Endothelial cell of umbilical vein (primary cell): ENCODE measurements around the gene IL1R1. TPM values are rescaled to one million over a fixed set of nuclear protein-coding genes. Genes with fewer than 3 reads are reported as not detected.

Experiments used
- BruUV-seq: library from RNA; stranded (reverse); fragments of 400-500 nt; replicated peaks from 2 replicates; lab custom pipeline; 2021; lab: Mats Ljungman, UMichigan
- CTCF ChIA-PET: fragments of 300-600, 350-600 bp; sonication (Branson Sonifier 250); formaldehyde crosslinking; loops from one replicate; lab custom pipeline; 2021; ENCODE audit warnings: antibody characterized with exemption, inconsistent platforms; lab: Charles Lee
- POLR2A ChIA-PET: fragments of 300-600, 350-600 bp; sonication (Branson Sonifier 250); formaldehyde crosslinking; loops from one replicate; lab custom pipeline; 2021; ENCODE audit warnings: antibody characterized with exemption, inconsistent platforms; lab: Charles Lee
- DNase-seq: peaks from one replicate; pipeline ENCODE4 v3.0.0-alpha.2; 2011; ENCODE audit warnings: low read depth, low spot score
- FAIRE-seq: peaks from 2 replicates; lab custom pipeline; 2011; peaks lifted over from hg19 to GRCh38; lab: Jason Lieb, UNC
- H2AFZ ChIP-seq: 2 replicates; pipeline ENCODE4 v1.6.0; 2012; ENCODE audit warnings: low read depth, low read length, control low read depth, inconsistent platforms
- H3K27ac ChIP-seq: 2 replicates; pipeline ENCODE4 v1.5.1; 2011; ENCODE audit warnings: low read depth, mild to moderate bottlenecking, control low read depth, low read length, moderate library complexity; ENCODE audit not compliant: insufficient read depth
- H3K27me3 ChIP-seq, 2 experiments: 2 replicates each; pipeline versions ENCODE4 v1.6.0 to v1.6.1; 2011; ENCODE audit warnings: low read length in 2 of 2, mixed read lengths in 1 of 2; ENCODE audit not compliant: control insufficient read depth in 2 of 2, insufficient read depth in 2 of 2
- H3K36me3 ChIP-seq, 2 experiments: 2 replicates in 1 of 2; 3 replicates in 1 of 2; pipeline ENCODE4 v1.5.1; 2011; ENCODE audit warnings: low read length in 2 of 2, mild to moderate bottlenecking in 1 of 2, moderate library complexity in 1 of 2; ENCODE audit not compliant: control insufficient read depth in 2 of 2, insufficient read depth in 2 of 2; ENCODE audit errors: extremely low read depth in 1 of 2
- H3K4me1 ChIP-seq: 3 replicates; pipeline ENCODE4 v1.5.1; 2011; ENCODE audit warnings: mild to moderate bottlenecking, low read length; ENCODE audit not compliant: control insufficient read depth, insufficient read depth; ENCODE audit errors: extremely low read depth
- H3K4me2 ChIP-seq: 2 replicates; pipeline ENCODE4 v1.6.1; 2011; ENCODE audit warnings: low read length, control low read depth, mixed read lengths; ENCODE audit not compliant: insufficient read depth
- H3K4me3 ChIP-seq, 3 experiments: fragments of 200-600 bp in 1 of 3; sonication (generic), shearing (Covaris generic) in 1 of 3; replicated peaks in 1 of 3; 2 replicates each; pipeline ENCODE4 v1.5.1; 2011 to 2016; ENCODE audit warnings: control low read depth in 3 of 3, low read length in 3 of 3, mild to moderate bottlenecking in 2 of 3, inconsistent platforms in 1 of 3, low read depth in 1 of 3, moderate library complexity in 1 of 3; ENCODE audit not compliant: insufficient read depth in 1 of 3
- H3K79me2 ChIP-seq: 2 replicates; pipeline ENCODE4 v1.6.0; 2012; ENCODE audit warnings: low read length, inconsistent platforms; ENCODE audit not compliant: control insufficient read depth, insufficient read depth
- H3K9ac ChIP-seq: replicated peaks from 2 replicates; pipeline ENCODE3; 2011; ENCODE audit warnings: low read length, control low read depth; ENCODE audit not compliant: insufficient read depth; ENCODE audit errors: extremely low read depth
- H3K9me1 ChIP-seq: replicated peaks from 3 replicates; pipeline ENCODE4 v1.6.0; 2011; ENCODE audit warnings: mild to moderate bottlenecking, low read length; ENCODE audit not compliant: control insufficient read depth, insufficient read depth; ENCODE audit errors: extremely low read depth
- H3K9me3 ChIP-seq: replicated peaks from 2 replicates; pipeline ENCODE4 v1.5.1; 2012; ENCODE audit warnings: low read length, inconsistent platforms; ENCODE audit not compliant: control insufficient read depth, insufficient read depth
- H4K20me1 ChIP-seq: replicated peaks from 2 replicates; pipeline ENCODE3; 2011; ENCODE audit warnings: mild to moderate bottlenecking, low read length; ENCODE audit not compliant: control insufficient read depth, insufficient read depth; ENCODE audit errors: extremely low read depth
- EZH2 ChIP-seq: IDR thresholded peaks from 2 replicates; pipeline ENCODE4 v1.6.1; 2012; ENCODE audit warnings: borderline replicate concordance, low read depth, mild to moderate bottlenecking, moderate library complexity, low read length, inconsistent platforms; ENCODE audit not compliant: severe bottlenecking
- FOS ChIP-seq: IDR thresholded peaks from 2 replicates; pipeline ENCODE4 v1.6.1; 2011; ENCODE audit warnings: mild to moderate bottlenecking, low read length, moderate library complexity, borderline replicate concordance; ENCODE audit not compliant: insufficient read depth
- GATA2 ChIP-seq: IDR thresholded peaks from 2 replicates; pipeline ENCODE4 v1.7.0; 2011; ENCODE audit warnings: low read depth, mild to moderate bottlenecking, moderate library complexity, mixed read lengths, low read length; ENCODE audit not compliant: insufficient read length, insufficient read depth
- JUN ChIP-seq: IDR thresholded peaks from 2 replicates; pipeline ENCODE4 v1.6.1; 2011; ENCODE audit warnings: borderline replicate concordance, low read depth; ENCODE audit not compliant: insufficient read length, insufficient read depth
- MYC ChIP-seq: IDR thresholded peaks from one replicate; pipeline ENCODE4 v1.6.1; 2011; ENCODE audit warnings: mild to moderate bottlenecking, low read depth, low read length
- POLR2A ChIP-seq: IDR thresholded peaks from 2 replicates; pipeline ENCODE4 v1.6.1; 2012; ENCODE audit warnings: low read depth, mild to moderate bottlenecking, control low read depth, low read length
- POLR2AphosphoS5 ChIP-seq: IDR thresholded peaks from 2 replicates; pipeline ENCODE4 v1.6.1; 2012; ENCODE audit warnings: low read depth, mild to moderate bottlenecking, control low read depth, low read length, moderate library complexity; ENCODE audit not compliant: insufficient read depth
- dilution Hi-C: fragments of 300-500 bp; cut with MboI; formaldehyde crosslinking; loops from one replicate; pipeline ENCODE4 v1.15.0; 2019; ENCODE audit warnings: low sequenced_read_pairs; ENCODE audit not compliant: extremely low pct_ligation_motif_present
- intact Hi-C: fragments of 100-400 bp; cut with micrococcal nuclease; formaldehyde crosslinking; loops from one replicate; pipeline ENCODE4 v1.10.0; 2022
- polyA plus RNA-seq, 4 experiments: library from polyadenylated mRNA; depleted of rRNA in 3 of 4; stranded (reverse) in 3 of 4; unstranded in 1 of 4; fragments of >200 nt; gene quantifications; 2 replicates each; pipeline versions ENCODE4 v1.2.1 to v1.2.3, GENCODE V29; 2011 to 2012; ENCODE audit warnings: missing spikeins in 1 of 4
- total RNA-seq: library from RNA; stranded (reverse); gene quantifications from 2 replicates; pipeline ENCODE4 v1.2.3, GENCODE V29; 2021
- TF ChIP-seq, protein P1 (sequence below), 2 donors: IDR thresholded peaks; 1 replicate in 1 of 2; 2 replicates in 1 of 2; pipeline ENCODE4 v1.5.1; 2011; ENCODE audit warnings: low read length in 2 of 2, mild to moderate bottlenecking in 2 of 2, moderate library complexity in 2 of 2, control low read depth in 1 of 2, inconsistent platforms in 1 of 2, low read depth in 1 of 2; ENCODE audit not compliant: insufficient read depth in 1 of 2; ENCODE audit errors: extremely low read depth in 1 of 2
- TF ChIP-seq, protein P2 (sequence below): IDR thresholded peaks from 2 replicates; pipeline ENCODE4 v1.6.1; 2011; ENCODE audit not compliant: insufficient read depth, insufficient read length

Gene IL1R1
- total and polyA plus RNA-seq, 2 donors (not counting 3 experiments of a cell fraction or from before 2014, with no cell fraction given): 5.4 to 5.5 TPM

DNA sequence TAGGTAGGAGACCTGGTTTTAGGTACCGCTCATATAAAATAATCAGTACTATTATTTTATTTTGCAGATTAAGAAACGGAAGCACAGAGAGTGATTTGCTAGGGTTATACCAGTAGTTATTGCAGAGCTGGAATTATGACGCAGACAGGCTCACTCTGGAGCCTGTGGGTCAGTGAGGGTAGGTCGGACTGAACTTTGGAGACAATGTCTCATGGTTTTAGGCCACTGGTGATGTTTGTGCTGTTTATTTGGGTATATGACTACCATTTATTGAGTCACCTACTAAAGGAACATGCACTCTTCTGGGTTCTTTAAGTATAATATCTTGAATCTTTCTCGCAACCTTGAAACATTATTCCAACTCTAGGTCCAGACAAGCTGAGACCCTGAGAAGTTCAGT, 33.5 kb upstream of the IL1R1 start:
- dilution Hi-C loops: no loop called here
- H3K4me3 ChIP-seq: no peak overlapping the region
- no peak overlapping the region for H2AFZ ChIP-seq
- peaks cover 10% of the 10 kb centered on the region for H3K4me1 ChIP-seq
- no peaks in the 10 kb centered on the region for H3K9me1 ChIP-seq
- H4K20me1 ChIP-seq: no peaks in the 10 kb centered on the region
- no peak overlapping the region for H3K27ac ChIP-seq
- no peaks in the 10 kb centered on the region for H3K27me3 ChIP-seq
- DNase-seq (no peak), FAIRE-seq (no peak)
- no TSS peak for BruUV-seq
- H3K79me2 ChIP-seq: no peaks in the 10 kb centered on the region
- H3K36me3 ChIP-seq: no peaks in the 10 kb centered on the region
- CTCF ChIA-PET: interaction anchor here (1.2 kb wide), 1 partner anchor 9 kb away, joined by 3 read pairs; no protein-coding TSS in a partner anchor
- intact Hi-C loops: loop anchor here (5.0 kb wide), 1 partner anchor 133 kb away; no protein-coding TSS in a partner anchor
- TF ChIP-seq POLR2AphosphoS5 (no peak), EZH2 (no peak), JUN (no peak), FOS (no peak), MYC (no peak), GATA2 (no peak), POLR2A (no peak)
- TF ChIP-seq, protein P1, sequence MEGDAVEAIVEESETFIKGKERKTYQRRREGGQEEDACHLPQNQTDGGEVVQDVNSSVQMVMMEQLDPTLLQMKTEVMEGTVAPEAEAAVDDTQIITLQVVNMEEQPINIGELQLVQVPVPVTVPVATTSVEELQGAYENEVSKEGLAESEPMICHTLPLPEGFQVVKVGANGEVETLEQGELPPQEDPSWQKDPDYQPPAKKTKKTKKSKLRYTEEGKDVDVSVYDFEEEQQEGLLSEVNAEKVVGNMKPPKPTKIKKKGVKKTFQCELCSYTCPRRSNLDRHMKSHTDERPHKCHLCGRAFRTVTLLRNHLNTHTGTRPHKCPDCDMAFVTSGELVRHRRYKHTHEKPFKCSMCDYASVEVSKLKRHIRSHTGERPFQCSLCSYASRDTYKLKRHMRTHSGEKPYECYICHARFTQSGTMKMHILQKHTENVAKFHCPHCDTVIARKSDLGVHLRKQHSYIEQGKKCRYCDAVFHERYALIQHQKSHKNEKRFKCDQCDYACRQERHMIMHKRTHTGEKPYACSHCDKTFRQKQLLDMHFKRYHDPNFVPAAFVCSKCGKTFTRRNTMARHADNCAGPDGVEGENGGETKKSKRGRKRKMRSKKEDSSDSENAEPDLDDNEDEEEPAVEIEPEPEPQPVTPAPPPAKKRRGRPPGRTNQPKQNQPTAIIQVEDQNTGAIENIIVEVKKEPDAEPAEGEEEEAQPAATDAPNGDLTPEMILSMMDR (IDR thresholded peaks at IDR 0.05; ENCODE audit: extremely low read depth in 1 of 2, insufficient read depth in 1 of 2, low read depth in 1 of 2, low read length in 2 of 2): no peak
- TF ChIP-seq, protein P2, sequence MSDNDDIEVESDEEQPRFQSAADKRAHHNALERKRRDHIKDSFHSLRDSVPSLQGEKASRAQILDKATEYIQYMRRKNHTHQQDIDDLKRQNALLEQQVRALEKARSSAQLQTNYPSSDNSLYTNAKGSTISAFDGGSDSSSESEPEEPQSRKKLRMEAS: no peak
- no peaks in the 10 kb centered on the region for H3K9me3 ChIP-seq
- H3K9ac ChIP-seq: no peak overlapping the region
- H3K4me2 ChIP-seq: no peak overlapping the region
- POLR2A ChIA-PET: no interaction called here
